HL-60/S4 (cell line): Measurements from ENCODE around the gene CHCHD1.

Experiments used
- in situ Hi-C: fragments of 300-500 bp; cut with MboI; formaldehyde crosslinking; loops from 2 replicates; pipeline ENCODE4 v1.14.3; 2022; ENCODE audit warnings: low sequenced_read_pairs

Gene CHCHD1

DNA sequence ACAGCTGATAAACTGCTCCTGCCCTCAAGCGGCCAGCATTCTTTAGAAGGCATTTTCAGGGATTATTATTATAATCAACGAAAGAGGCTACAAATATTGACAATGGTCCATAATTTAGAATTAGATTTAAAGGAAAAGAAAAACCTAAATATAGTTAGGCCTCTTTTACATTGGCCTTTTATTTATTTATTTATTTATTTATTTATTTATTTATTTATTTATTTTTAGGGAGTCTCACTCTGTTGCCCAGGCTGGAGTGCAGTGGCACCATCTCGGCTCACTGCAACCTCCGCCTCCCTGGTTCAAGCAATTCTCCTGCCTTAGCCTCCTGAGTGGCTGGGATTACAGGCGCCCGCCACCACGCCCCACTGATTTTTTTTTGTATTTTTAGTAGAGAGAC is 47.2 kb downstream of the CHCHD1 start:
- in situ Hi-C loops, result loop anchor here (25.0 kb wide), 1 partner anchor 292 kb away; no protein-coding TSS in a partner anchor
